ENCODE data around the gene DCTN5. TPM values are rescaled to one million over a fixed set of nuclear protein-coding genes. Genes with fewer than 3 reads are reported as not detected.

DCTN5 gene
- total RNA-seq, result 10 to 100 TPM; 82.2 to 90.8 TPM
- 61.9 TPM for polyA plus RNA-seq (2013, experiment 1 of 2)
- polyA plus RNA-seq (2013, experiment 2 of 2), result 65.7 TPM
- long read RNA-seq, experiment 1, full-length matches to known transcripts, result 27 of 35 reads
- long read RNA-seq, experiment 1, partial matches to known transcripts, result 3 of 35 reads
- long read RNA-seq, experiment 1, other reads (novel, unspliced or antisense), result 5 of 35 reads
- long read RNA-seq, experiment 2, full-length matches to known transcripts, result 92 of 116 reads
- long read RNA-seq, experiment 2, partial matches to known transcripts, result 2 of 116 reads
- long read RNA-seq, experiment 2, other reads (novel, unspliced or antisense), result 22 of 116 reads
- long read RNA-seq, experiment 3, full-length matches to known transcripts, result 359 of 378 reads
- long read RNA-seq, experiment 3, partial matches to known transcripts, result 7 of 378 reads
- long read RNA-seq, experiment 3, other reads (novel, unspliced or antisense), result 12 of 378 reads
- long read RNA-seq, experiment 4, full-length matches to known transcripts, result 30 of 61 reads
- long read RNA-seq, experiment 4, partial matches to known transcripts, result 20 of 61 reads
- long read RNA-seq, experiment 4, other reads (novel, unspliced or antisense), result 11 of 61 reads

DNA sequence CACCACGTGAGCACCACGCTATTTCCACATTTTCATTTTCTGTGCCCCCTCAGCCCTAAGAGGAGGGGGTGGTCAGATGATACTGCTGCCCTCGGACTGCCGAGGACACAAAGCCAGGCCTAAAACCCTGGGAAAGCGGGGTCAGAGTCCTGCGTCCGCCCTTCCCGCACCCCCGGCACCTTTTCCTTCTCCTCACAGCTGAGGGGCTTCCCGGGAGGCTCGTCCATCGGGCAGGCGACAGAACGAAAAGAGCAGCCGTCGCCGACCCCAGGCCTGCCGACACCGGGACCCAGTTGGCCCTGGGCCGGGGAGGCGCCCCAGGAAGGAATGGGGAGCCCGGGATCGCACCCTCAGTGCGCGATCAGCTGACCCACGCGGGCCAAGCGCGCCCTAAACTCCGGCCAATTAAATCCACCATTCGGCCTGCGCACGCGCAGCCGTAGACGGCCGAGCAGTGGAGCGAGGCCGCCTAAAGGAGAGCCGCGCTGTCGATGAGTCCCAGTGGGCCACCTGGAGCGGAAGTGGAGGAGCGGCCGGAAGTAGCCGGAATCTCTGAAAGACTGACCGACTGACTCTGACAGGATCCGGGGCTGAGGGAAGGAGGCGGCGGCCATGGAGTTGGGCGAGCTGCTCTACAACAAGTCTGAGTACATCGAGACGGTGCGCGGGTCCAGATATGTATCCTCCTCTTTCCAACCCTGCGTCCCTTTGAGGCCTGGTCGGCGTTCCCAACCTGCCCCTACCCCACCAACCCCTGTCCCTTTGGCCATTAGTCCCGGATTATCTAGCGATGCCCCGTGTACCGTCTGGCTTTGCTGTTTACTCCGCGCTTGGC lies at the start of gene DCTN5, which contains the start of gene PALB2:
DCTN5 (plus strand) TSS at position 536 of the 835 bp plus-strand sequence; CDS start at position 613, 77 bp downstream.
PALB2 (minus strand) TSS at position 380 of the 835 bp plus-strand sequence; CDS start at position 227, 153 bp downstream.
- Mint-ChIP-seq H3K36me3 (ENCODE audit: low read depth) (peaks cover 25% of the 10 kb centered on the region), H3K27ac (peak within 1 kb of the TSS; percentile 97), H3K4me1 (peaks cover 15% of the 10 kb centered on the region), H3K27me3 (ENCODE audit: insufficient read depth) (no peaks in the 10 kb centered on the region), H3K9me3 (no peaks in the 10 kb centered on the region), H3K4me3 (peak within 1 kb of the TSS; percentile 99)
- Histone ChIP-seq H3K9ac (ENCODE audit: extremely low read depth, low read length, poor library complexity, severe bottlenecking) (peak within 1 kb of the TSS; percentile 86), H3K36me3 (ENCODE audit: control insufficient read depth, insufficient read depth, low read length) (peaks cover 30% of the 10 kb centered on the region), H3K4me1 (ENCODE audit: control insufficient read depth, insufficient read depth, low read length) (peaks cover 7% of the 10 kb centered on the region), H3K4me3 (ENCODE audit: low read length) (peak within 1 kb of the TSS; percentile 94), H3K27me3 (ENCODE audit: control insufficient read depth, insufficient read depth, low read length, poor library complexity, severe bottlenecking) (no peaks in the 10 kb centered on the region), H3K27ac (ENCODE audit: low read depth, low read length) (peak within 1 kb of the TSS; percentile 61), H3K9me3 (ENCODE audit: control insufficient read depth, low read length) (no peaks in the 10 kb centered on the region)
- WGBS, 2 experiments (ENCODE audit: insufficient coverage in 1 of 2, insufficient read length in 1 of 2), result 0% methylated on average over 29 to 64 of the region's 64 CpGs
- DNase-seq, result peak; percentile 92
- TF ChIP-seq, protein P1, sequence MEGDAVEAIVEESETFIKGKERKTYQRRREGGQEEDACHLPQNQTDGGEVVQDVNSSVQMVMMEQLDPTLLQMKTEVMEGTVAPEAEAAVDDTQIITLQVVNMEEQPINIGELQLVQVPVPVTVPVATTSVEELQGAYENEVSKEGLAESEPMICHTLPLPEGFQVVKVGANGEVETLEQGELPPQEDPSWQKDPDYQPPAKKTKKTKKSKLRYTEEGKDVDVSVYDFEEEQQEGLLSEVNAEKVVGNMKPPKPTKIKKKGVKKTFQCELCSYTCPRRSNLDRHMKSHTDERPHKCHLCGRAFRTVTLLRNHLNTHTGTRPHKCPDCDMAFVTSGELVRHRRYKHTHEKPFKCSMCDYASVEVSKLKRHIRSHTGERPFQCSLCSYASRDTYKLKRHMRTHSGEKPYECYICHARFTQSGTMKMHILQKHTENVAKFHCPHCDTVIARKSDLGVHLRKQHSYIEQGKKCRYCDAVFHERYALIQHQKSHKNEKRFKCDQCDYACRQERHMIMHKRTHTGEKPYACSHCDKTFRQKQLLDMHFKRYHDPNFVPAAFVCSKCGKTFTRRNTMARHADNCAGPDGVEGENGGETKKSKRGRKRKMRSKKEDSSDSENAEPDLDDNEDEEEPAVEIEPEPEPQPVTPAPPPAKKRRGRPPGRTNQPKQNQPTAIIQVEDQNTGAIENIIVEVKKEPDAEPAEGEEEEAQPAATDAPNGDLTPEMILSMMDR (conservative IDR thresholded peaks at IDR 0.05), result no peak

DNA sequence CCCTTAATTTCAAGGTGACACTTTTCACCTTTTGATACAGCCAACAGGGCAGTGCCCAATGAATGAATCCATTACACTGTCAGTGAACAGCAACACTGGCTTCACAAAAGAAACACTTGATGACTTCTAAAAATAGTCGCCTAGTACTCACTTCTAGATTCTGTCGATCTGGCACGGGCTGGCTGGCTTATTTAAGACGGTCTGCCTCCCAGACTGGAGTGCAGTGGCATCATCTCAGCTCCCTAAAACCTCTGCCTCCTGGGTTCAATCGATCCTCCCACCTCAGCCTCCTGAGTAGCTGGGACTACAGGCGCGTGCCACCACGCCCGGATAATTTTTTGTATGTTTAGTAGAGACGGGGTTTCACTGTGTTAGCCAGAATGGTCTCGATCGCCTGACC lies 47.1 kb upstream of the DCTN5 start:
- H3K4me1 ChIP-seq (ENCODE audit: control insufficient read depth, insufficient read depth, low read length), result peaks cover 2% of the 10 kb centered on the region
- H3K4me3 ChIP-seq (ENCODE audit: low read length), result no peak overlapping the region
- H3K27ac ChIP-seq (ENCODE audit: low read depth, low read length), result no peak overlapping the region
- TF ChIP-seq, protein P1 (conservative IDR thresholded peaks at IDR 0.05), result no peak
- peaks cover 9% of the 10 kb centered on the region for H3K4me1 Mint-ChIP-seq
- DNase-seq, result no peak
- no peak overlapping the region for H3K27ac Mint-ChIP-seq
- no peaks in the 10 kb centered on the region for H3K27me3 Mint-ChIP-seq (ENCODE audit: insufficient read depth)
- H3K9ac ChIP-seq (ENCODE audit: extremely low read depth, low read length, poor library complexity, severe bottlenecking), result no peak overlapping the region
- H3K4me3 Mint-ChIP-seq, result peak overlapping the region; percentile 81
- H3K36me3 ChIP-seq (ENCODE audit: control insufficient read depth, insufficient read depth, low read length), result peaks cover 42% of the 10 kb centered on the region
- 96 to 97% methylated on average over 11 to 12 of the region's 12 CpGs for WGBS, 2 experiments (ENCODE audit: insufficient coverage in 1 of 2, insufficient read length in 1 of 2)
- no peaks in the 10 kb centered on the region for H3K9me3 Mint-ChIP-seq
- H3K36me3 Mint-ChIP-seq (ENCODE audit: low read depth), result peaks cover 38% of the 10 kb centered on the region
- no peaks in the 10 kb centered on the region for H3K27me3 ChIP-seq (ENCODE audit: control insufficient read depth, insufficient read depth, low read length, poor library complexity, severe bottlenecking)
- H3K9me3 ChIP-seq (ENCODE audit: control insufficient read depth, low read length), result no peaks in the 10 kb centered on the region
